ENCODE data around the gene PRICKLE4. TPM values are rescaled to one million over a fixed set of nuclear protein-coding genes. Genes with fewer than 3 reads are reported as not detected.

The PRICKLE4 gene
- total RNA-seq, 1 experiment from 2014 or later: 2.9 TPM

DNA sequence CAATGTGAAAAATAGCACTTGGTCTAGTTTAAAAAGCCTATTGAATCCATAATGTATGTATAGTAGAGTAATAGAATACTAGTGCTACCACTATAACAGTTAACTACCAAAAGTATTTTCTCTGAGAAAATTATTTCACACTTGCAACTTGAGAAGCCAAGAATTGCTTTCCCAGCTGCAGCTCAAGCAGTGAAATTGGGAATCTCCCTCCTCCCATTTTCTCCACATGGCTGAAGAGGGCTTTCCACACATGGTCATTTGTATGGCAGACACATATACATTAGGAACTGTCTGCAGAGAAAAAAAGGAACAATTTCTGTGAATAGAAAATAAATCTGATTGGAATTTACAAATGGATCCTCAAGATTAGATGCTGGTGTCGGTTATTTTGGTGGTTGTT, 41.4 kb downstream of the PRICKLE4 start:
- Histone ChIP-seq H3K36me3 (ENCODE audit: control insufficient read depth in 1 of 2, insufficient read depth in 2 of 2, low read length in 2 of 2) (no peaks in the 10 kb centered on the region), H3K27me3 (ENCODE audit: insufficient read depth, low read length) (no peaks in the 10 kb centered on the region), H3K9me3 (ENCODE audit: control insufficient read depth in 1 of 2, insufficient read depth in 1 of 2, low read depth in 1 of 2, low read length in 2 of 2) (no peaks in the 10 kb centered on the region), H3K4me1 (ENCODE audit: control insufficient read depth in 1 of 2, insufficient read depth in 2 of 2, low read length in 2 of 2) (no peaks in the 10 kb centered on the region), H3K9ac (ENCODE audit: low read length) (no peak overlapping the region), H3K4me2 (ENCODE audit: low read length) (no peak overlapping the region), H3K79me2 (ENCODE audit: insufficient read depth, low read length) (no peaks in the 10 kb centered on the region), H3K4me3 (replicated peaks in 1 of 2; ENCODE audit: low read depth in 1 of 2, low read length in 2 of 2) (no peak overlapping the region), H2AFZ (ENCODE audit: low read depth, low read length, poor library complexity, severe bottlenecking) (no peak overlapping the region), H3K9me2 (ENCODE audit: insufficient read depth) (no peaks in the 10 kb centered on the region), H3K27ac (ENCODE audit: low read depth, low read length) (no peak overlapping the region), H4K20me1 (ENCODE audit: insufficient read depth) (no peaks in the 10 kb centered on the region)
- ChIA-PET CTCF (no interaction called here), RAD21 (ENCODE audit: low non-redundant PET in 1 of 2, low total read pairs in 2 of 2, uncharacterized antibody in 2 of 2, unreplicated experiment in 2 of 2) (no interaction called here), POLR2A (no interaction called here)
- no TSS peak for BruUV-seq (replicated peaks)
- TF ChIP-seq JUND (IDR thresholded peaks at IDR 0.05): no peak
- TF ChIP-seq ELF1 (IDR thresholded peaks at IDR 0.05; ENCODE audit: borderline replicate concordance, low read depth): no peak
- no peak for TF ChIP-seq CBX3 (IDR thresholded peaks at IDR 0.05; ENCODE audit: low read depth)
- no peak for TF ChIP-seq TCF7L2 (IDR thresholded peaks at IDR 0.05; ENCODE audit: borderline replicate concordance, extremely low read depth, insufficient read depth, insufficient read length)
- TF ChIP-seq, protein P1, sequence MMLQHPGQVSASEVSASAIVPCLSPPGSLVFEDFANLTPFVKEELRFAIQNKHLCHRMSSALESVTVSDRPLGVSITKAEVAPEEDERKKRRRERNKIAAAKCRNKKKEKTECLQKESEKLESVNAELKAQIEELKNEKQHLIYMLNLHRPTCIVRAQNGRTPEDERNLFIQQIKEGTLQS (IDR thresholded peaks at IDR 0.05): no peak
- no peak for TF ChIP-seq FOSL1 (IDR thresholded peaks at IDR 0.05; ENCODE audit: low read depth)
- TF ChIP-seq YY1 (IDR thresholded peaks at IDR 0.05; ENCODE audit: extremely low read depth, insufficient replicate concordance, low read depth, low read length): no peak
- no peak for TF ChIP-seq SRF (IDR thresholded peaks at IDR 0.05; ENCODE audit: low read depth)
- no peak for TF ChIP-seq CEBPB (IDR thresholded peaks at IDR 0.05; ENCODE audit: low read depth)
- TF ChIP-seq ZNF274 (IDR thresholded peaks at IDR 0.05; ENCODE audit: low read depth, low read length): no peak
- TF ChIP-seq EZH2 (IDR thresholded peaks at IDR 0.05): no peak
- no peak for TF ChIP-seq EZH2phosphoT487 (IDR thresholded peaks at IDR 0.05; ENCODE audit: borderline replicate concordance)
- TF ChIP-seq, protein P2, sequence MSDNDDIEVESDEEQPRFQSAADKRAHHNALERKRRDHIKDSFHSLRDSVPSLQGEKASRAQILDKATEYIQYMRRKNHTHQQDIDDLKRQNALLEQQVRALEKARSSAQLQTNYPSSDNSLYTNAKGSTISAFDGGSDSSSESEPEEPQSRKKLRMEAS (IDR thresholded peaks at IDR 0.05): no peak
- DNase-seq (ENCODE audit: low read depth, low spot score) (no peak), ATAC-seq (no peak)
- intact Hi-C loops (cut with micrococcal nuclease): no loop called here

DNA sequence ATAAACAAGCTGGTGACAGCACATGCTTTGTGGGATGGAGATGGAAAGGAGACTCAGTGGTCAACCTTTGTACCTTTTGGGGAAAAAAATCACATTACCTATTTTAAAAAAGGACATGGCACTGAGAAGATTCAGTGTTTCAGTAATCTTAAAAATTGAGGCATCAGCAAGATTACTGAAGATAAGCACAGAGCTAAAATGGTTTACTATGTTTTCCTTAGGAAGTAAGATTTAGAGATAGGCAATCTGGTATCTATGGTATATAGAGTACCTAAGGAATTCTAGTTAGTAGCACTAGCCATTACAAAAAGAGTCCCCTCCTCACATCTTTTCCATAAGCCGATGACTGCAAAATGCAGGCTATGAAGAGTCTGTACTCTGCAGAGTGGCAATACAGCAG, 42.6 kb downstream of the PRICKLE4 start:
- no peaks in the 10 kb centered on the region for H3K9me3 ChIP-seq (ENCODE audit: control insufficient read depth in 1 of 2, insufficient read depth in 1 of 2, low read depth in 1 of 2, low read length in 2 of 2)
- H3K4me3 ChIP-seq (replicated peaks in 1 of 2; ENCODE audit: low read depth in 1 of 2, low read length in 2 of 2): no peak overlapping the region
- ChIA-PET CTCF (no interaction called here), RAD21 (ENCODE audit: low non-redundant PET in 1 of 2, low total read pairs in 2 of 2, uncharacterized antibody in 2 of 2, unreplicated experiment in 2 of 2) (no interaction called here), POLR2A (no interaction called here)
- no peaks in the 10 kb centered on the region for H3K27me3 ChIP-seq (ENCODE audit: insufficient read depth, low read length)
- ATAC-seq: no peak
- H3K27ac ChIP-seq (ENCODE audit: low read depth, low read length): no peak overlapping the region
- H3K4me1 ChIP-seq (ENCODE audit: control insufficient read depth in 1 of 2, insufficient read depth in 2 of 2, low read length in 2 of 2): no peaks in the 10 kb centered on the region
- H2AFZ ChIP-seq (ENCODE audit: low read depth, low read length, poor library complexity, severe bottlenecking): no peak overlapping the region
- H3K9ac ChIP-seq (ENCODE audit: low read length): no peak overlapping the region
- intact Hi-C loops (cut with micrococcal nuclease): no loop called here
- DNase-seq (ENCODE audit: low read depth, low spot score): no peak
- H3K9me2 ChIP-seq (ENCODE audit: insufficient read depth): no peaks in the 10 kb centered on the region
- H3K79me2 ChIP-seq (ENCODE audit: insufficient read depth, low read length): no peaks in the 10 kb centered on the region
- no peaks in the 10 kb centered on the region for H4K20me1 ChIP-seq (ENCODE audit: insufficient read depth)
- H3K36me3 ChIP-seq (ENCODE audit: control insufficient read depth in 1 of 2, insufficient read depth in 2 of 2, low read length in 2 of 2): no peaks in the 10 kb centered on the region
- no peak overlapping the region for H3K4me2 ChIP-seq (ENCODE audit: low read length)
- BruUV-seq (replicated peaks): no TSS peak
- TF ChIP-seq, protein P3, sequence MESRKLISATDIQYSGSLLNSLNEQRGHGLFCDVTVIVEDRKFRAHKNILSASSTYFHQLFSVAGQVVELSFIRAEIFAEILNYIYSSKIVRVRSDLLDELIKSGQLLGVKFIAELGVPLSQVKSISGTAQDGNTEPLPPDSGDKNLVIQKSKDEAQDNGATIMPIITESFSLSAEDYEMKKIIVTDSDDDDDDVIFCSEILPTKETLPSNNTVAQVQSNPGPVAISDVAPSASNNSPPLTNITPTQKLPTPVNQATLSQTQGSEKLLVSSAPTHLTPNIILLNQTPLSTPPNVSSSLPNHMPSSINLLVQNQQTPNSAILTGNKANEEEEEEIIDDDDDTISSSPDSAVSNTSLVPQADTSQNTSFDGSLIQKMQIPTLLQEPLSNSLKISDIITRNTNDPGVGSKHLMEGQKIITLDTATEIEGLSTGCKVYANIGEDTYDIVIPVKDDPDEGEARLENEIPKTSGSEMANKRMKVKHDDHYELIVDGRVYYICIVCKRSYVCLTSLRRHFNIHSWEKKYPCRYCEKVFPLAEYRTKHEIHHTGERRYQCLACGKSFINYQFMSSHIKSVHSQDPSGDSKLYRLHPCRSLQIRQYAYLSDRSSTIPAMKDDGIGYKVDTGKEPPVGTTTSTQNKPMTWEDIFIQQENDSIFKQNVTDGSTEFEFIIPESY (IDR thresholded peaks at IDR 0.05; ENCODE audit: extremely low read depth, insufficient replicate concordance, low read length): no peak
- TF ChIP-seq, protein P4, sequence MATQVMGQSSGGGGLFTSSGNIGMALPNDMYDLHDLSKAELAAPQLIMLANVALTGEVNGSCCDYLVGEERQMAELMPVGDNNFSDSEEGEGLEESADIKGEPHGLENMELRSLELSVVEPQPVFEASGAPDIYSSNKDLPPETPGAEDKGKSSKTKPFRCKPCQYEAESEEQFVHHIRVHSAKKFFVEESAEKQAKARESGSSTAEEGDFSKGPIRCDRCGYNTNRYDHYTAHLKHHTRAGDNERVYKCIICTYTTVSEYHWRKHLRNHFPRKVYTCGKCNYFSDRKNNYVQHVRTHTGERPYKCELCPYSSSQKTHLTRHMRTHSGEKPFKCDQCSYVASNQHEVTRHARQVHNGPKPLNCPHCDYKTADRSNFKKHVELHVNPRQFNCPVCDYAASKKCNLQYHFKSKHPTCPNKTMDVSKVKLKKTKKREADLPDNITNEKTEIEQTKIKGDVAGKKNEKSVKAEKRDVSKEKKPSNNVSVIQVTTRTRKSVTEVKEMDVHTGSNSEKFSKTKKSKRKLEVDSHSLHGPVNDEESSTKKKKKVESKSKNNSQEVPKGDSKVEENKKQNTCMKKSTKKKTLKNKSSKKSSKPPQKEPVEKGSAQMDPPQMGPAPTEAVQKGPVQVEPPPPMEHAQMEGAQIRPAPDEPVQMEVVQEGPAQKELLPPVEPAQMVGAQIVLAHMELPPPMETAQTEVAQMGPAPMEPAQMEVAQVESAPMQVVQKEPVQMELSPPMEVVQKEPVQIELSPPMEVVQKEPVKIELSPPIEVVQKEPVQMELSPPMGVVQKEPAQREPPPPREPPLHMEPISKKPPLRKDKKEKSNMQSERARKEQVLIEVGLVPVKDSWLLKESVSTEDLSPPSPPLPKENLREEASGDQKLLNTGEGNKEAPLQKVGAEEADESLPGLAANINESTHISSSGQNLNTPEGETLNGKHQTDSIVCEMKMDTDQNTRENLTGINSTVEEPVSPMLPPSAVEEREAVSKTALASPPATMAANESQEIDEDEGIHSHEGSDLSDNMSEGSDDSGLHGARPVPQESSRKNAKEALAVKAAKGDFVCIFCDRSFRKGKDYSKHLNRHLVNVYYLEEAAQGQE (IDR thresholded peaks at IDR 0.05; ENCODE audit: low read depth): no peak
- no peak for TF ChIP-seq FOSL1 (IDR thresholded peaks at IDR 0.05; ENCODE audit: low read depth)
- TF ChIP-seq, protein P1 (IDR thresholded peaks at IDR 0.05): no peak
- TF ChIP-seq, protein P2 (IDR thresholded peaks at IDR 0.05): no peak

Data from HCT116 (cell line).